PFSK-1 (cell line): ENCODE measurements around the gene ACP1.

Source experiments
- FOXP2 ChIP-seq: optimal IDR thresholded peaks from 2 replicates; pipeline ENCODE3; 2011; ENCODE audit warnings: borderline replicate concordance, control low read depth, inconsistent platforms; ENCODE audit not compliant: insufficient read depth; ENCODE audit errors: extremely low read length, extremely low read depth
- POLR2AphosphoS5 ChIP-seq: IDR thresholded peaks from 2 replicates; pipeline ENCODE4 v1.6.1; 2012; ENCODE audit warnings: low read depth, mild to moderate bottlenecking, control low read depth, low read length, moderate library complexity
- SIN3A ChIP-seq: IDR thresholded peaks from 2 replicates; pipeline ENCODE4 v1.6.1; 2012; ENCODE audit warnings: mild to moderate bottlenecking, low read length, moderate library complexity, borderline replicate concordance; ENCODE audit not compliant: insufficient read depth
- TAF1 ChIP-seq: IDR thresholded peaks from 2 replicates; pipeline ENCODE4 v1.6.1; 2012; ENCODE audit warnings: low read length, control low read depth, borderline replicate concordance; ENCODE audit not compliant: insufficient read depth
- TF ChIP-seq, protein P1 (sequence below), 2 experiments: IDR thresholded peaks; 2 replicates each; pipeline versions ENCODE4 v1.6.1 to v1.8.0; 2011 to 2012; ENCODE audit warnings: low read depth in 2 of 2, low read length in 2 of 2, control low read depth in 1 of 2, inconsistent platforms in 1 of 2, mild to moderate bottlenecking in 1 of 2, moderate library complexity in 1 of 2; ENCODE audit not compliant: insufficient read depth in 1 of 2

Gene ACP1

DNA sequence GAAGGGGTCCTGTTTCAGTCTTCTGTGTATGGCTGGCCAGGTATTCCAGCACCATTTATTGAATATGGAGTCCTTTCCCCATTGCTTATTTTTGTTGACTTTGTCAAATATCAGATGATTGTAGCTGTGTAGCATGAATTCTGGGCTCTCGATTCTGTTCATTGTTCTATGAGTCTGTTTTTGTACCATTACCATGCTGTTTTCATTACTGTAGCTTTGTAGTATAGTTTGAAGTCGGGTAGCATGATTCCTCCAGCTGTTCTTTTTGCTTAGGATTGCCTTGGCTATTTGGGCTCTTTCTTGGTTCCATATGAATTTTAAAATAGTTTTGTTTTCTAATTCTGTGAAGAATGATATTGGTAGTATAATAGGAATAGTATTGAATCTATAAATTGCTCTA is 6.9 kb upstream of the ACP1 start:
- no peak for TF ChIP-seq SIN3A
- no peak for TF ChIP-seq FOXP2

DNA sequence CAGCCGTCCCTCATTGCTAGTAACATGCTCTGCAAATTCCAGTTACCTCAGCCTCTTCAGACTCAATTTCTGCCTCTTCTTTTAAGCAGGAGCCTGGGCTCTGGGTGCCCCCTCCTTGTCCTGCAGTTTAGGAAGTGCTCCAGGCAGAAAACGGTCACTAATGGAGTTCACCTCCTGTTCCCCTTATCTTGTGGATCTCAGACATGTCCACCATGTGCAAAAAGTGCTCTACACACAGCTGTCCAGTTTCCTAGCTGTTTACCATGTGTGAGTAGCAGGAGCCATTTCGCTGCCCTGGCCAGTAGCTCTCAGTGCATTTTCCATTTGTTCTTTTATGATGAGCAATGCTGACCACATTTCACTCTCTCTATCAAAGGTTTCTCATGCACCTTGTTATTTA is 5.8 kb upstream of the ACP1 start:
- TF ChIP-seq SIN3A (no peak), TAF1 (no peak), FOXP2 (no peak), POLR2AphosphoS5 (no peak)
- TF ChIP-seq, protein P1, sequence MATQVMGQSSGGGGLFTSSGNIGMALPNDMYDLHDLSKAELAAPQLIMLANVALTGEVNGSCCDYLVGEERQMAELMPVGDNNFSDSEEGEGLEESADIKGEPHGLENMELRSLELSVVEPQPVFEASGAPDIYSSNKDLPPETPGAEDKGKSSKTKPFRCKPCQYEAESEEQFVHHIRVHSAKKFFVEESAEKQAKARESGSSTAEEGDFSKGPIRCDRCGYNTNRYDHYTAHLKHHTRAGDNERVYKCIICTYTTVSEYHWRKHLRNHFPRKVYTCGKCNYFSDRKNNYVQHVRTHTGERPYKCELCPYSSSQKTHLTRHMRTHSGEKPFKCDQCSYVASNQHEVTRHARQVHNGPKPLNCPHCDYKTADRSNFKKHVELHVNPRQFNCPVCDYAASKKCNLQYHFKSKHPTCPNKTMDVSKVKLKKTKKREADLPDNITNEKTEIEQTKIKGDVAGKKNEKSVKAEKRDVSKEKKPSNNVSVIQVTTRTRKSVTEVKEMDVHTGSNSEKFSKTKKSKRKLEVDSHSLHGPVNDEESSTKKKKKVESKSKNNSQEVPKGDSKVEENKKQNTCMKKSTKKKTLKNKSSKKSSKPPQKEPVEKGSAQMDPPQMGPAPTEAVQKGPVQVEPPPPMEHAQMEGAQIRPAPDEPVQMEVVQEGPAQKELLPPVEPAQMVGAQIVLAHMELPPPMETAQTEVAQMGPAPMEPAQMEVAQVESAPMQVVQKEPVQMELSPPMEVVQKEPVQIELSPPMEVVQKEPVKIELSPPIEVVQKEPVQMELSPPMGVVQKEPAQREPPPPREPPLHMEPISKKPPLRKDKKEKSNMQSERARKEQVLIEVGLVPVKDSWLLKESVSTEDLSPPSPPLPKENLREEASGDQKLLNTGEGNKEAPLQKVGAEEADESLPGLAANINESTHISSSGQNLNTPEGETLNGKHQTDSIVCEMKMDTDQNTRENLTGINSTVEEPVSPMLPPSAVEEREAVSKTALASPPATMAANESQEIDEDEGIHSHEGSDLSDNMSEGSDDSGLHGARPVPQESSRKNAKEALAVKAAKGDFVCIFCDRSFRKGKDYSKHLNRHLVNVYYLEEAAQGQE (IDR thresholded peaks at IDR 0.05; ENCODE audit: insufficient read depth in 1 of 2, low read depth in 2 of 2, low read length in 2 of 2): no peak

DNA sequence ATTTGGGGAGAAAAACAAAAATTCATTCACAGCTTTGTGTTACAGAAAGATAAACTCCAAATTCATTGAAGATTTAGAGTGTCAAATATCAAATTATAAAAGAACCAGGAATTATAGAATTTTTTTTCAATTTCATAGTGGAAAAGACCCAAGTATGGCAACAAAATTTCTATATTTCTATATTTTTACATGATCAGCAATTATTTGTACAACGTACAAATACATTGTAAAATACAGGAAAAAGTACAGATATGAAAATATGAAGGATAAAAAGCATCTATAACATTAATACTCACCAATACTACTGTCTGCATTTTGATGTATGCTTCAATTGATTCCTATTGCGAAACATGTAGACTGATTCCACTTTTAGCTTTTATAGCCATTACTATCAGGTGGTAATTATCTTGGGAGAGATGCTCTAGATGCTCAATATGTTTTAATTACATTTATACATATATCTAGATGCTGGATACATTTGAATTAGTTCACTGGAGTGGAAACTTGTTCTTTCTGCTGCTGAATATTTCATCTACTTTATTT is 4.9 kb upstream of the ACP1 start:
- TF ChIP-seq FOXP2 (no peak), TAF1 (no peak), SIN3A (no peak), POLR2AphosphoS5 (no peak)
- TF ChIP-seq, protein P1 (IDR thresholded peaks at IDR 0.05; ENCODE audit: insufficient read depth in 1 of 2, low read depth in 2 of 2, low read length in 2 of 2): no peak

DNA sequence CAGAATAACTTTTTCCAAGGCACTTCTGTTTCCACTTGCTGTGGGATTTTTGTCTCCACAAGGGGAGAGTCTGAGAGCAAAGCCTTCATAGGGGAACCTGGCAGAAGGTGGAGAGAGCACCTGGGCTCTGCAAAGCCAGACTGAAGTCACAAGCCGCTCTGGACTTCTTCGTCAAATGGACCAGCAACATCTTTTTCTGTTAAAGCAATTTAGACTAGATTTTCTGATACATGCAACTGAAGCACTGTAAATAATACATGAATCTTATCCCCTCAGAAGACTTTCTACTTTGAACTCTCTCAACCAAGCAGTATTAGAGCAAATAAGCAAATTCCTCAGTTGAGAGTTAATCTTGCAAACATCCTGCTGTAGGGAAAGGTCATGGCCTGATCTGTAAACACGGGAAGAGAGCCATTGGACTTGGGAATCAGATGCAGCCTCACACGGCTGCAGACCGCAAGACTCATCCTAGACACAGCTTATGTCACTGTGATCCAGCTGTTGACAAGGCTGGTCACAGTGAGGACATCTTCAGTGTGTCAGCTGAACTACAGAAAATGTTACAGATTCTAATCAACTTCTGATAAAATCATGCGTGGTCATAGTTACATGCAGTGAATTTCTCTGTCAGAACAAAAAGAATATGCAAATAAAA is 4.1 kb upstream of the ACP1 start:
- TF ChIP-seq FOXP2 (peak; percentile 39), SIN3A (no peak), TAF1 (no peak), POLR2AphosphoS5 (no peak)
- TF ChIP-seq, protein P1 (IDR thresholded peaks at IDR 0.05; ENCODE audit: insufficient read depth in 1 of 2, low read depth in 2 of 2, low read length in 2 of 2): no peak

DNA sequence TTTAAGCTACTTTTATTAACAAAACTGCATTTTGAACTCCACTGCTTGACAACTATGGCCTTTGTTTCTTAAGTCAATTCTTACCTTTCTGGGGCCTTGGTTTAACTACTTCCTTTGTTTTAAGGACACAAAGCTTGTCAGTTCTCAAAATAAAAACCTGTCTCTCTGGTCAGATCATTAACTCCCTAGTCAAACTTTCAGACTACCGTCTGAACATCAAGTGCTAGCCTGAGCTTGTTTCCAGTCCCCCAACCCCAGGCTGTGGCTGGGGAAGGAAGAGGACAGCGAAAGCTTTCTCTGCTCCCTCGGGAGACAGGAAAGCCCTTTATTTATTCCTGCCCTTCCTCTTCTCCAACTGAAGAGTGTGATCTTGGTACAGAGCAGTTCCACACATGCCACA is 2.6 kb upstream of the ACP1 start:
- TF ChIP-seq FOXP2 (no peak), POLR2AphosphoS5 (no peak), TAF1 (no peak), SIN3A (no peak)
- TF ChIP-seq, protein P1 (IDR thresholded peaks at IDR 0.05; ENCODE audit: insufficient read depth in 1 of 2, low read depth in 2 of 2, low read length in 2 of 2): no peak
